ENCODE measurements around the gene MAP4K3.

DNA sequence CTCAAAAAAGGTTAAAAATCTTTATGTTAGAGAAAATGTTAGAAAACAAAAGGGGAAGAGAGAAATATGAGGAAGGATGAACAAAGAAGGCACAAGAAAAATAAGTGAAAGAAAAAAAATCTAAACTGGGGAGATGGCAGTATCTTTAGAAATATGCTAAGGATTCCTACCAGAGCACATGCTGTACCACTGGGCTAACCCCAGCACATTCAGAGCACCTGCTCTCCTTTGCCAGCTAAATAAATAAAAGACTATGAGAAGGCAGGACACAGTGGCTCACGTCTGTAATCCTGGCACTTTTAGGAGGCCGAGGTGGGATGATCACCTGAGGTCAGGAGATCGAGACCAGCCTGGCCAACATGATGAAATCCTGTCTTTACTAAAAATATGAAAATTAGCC, 101.2 kb downstream of the MAP4K3 start:
- no peak for TF ChIP-seq ELF4 (IDR thresholded peaks at IDR 0.05)
- TF ChIP-seq SUZ12 (IDR thresholded peaks at IDR 0.05) = no peak
- TF ChIP-seq SP1 (IDR thresholded peaks at IDR 0.05) = no peak
- no peak for TF ChIP-seq L3MBTL2 (conservative IDR thresholded peaks at IDR 0.05)
- TF ChIP-seq ZNF384 (IDR thresholded peaks at IDR 0.05) = no peak
- no peak for TF ChIP-seq ARNT (IDR thresholded peaks at IDR 0.05)
- TF ChIP-seq NFRKB (IDR thresholded peaks at IDR 0.05) = no peak
- TF ChIP-seq FOXM1 (IDR thresholded peaks at IDR 0.05; ENCODE audit: borderline replicate concordance) = no peak
- TF ChIP-seq LEF1 (IDR thresholded peaks at IDR 0.05; ENCODE audit: borderline replicate concordance) = no peak
- no peak for TF ChIP-seq FOXA1 (IDR thresholded peaks at IDR 0.05)
- no peak for TF ChIP-seq HDGF (IDR thresholded peaks at IDR 0.05; ENCODE audit: borderline replicate concordance)
